ENCODE measurements around the gene SPAG6. TPM values are rescaled to one million over a fixed set of nuclear protein-coding genes. Genes with fewer than 3 reads are reported as not detected.

The SPAG6 gene
- total and polyA plus RNA-seq, 9 of the 15 experiments (the other 6 are each of a cell fraction or from before 2014, with no cell fraction given), result 3.5 to 23.1 (median 11.8) TPM

GRCh38 chr10:22338931-22339330 lies 6.4 kb upstream of the SPAG6 start:
- ChIA-PET POLR2A (interaction anchor here (0.9 to 1.6 kb wide), 4 partner anchors 17 to 217 kb away, joined by 3 to 6 read pairs (median 4); no protein-coding TSS in a partner anchor), CTCF (ENCODE audit: low intra/inter-chr PET ratio) (no interaction called here)
- in situ Hi-C loops (cut with MboI), result no loop called here
- H3K9ac ChIP-seq (ENCODE audit: insufficient read depth in 1 of 2, low read depth in 2 of 2, low read length in 2 of 2), result peak overlapping the region in 1 of 2 experiments; percentile 11; a peak in 1 of 4 replicates
- no TSS peak for BruUV-seq (replicated peaks)
- no peaks in the 10 kb centered on the region for H4K20me1 ChIP-seq (replicated peaks; ENCODE audit: control insufficient read depth, insufficient read depth, low read length)
- no peaks in the 10 kb centered on the region for H3K27me3 ChIP-seq (ENCODE audit: control insufficient read depth in 2 of 2, insufficient read depth in 2 of 2, low read length in 2 of 2)
- peak overlapping the region; percentile 60; the same call in 1 of the 2 replicates for H2AFZ ChIP-seq (ENCODE audit: low read depth, low read length)
- peak; percentile 35 for FAIRE-seq
- no peak overlapping the region for H3K27ac ChIP-seq (ENCODE audit: extremely low read depth, low read depth, low read length)
- no peaks in the 10 kb centered on the region for H3K9me1 ChIP-seq (ENCODE audit: control insufficient read depth, insufficient read depth, low read length)
- TF ChIP-seq ZNF644 (tag; IDR thresholded peaks at IDR 0.05; ENCODE audit: low read depth), result no peak
- TF ChIP-seq DIDO1 (tag; IDR thresholded peaks at IDR 0.05; ENCODE audit: low read depth), result no peak
- no peak for TF ChIP-seq BCL6 (CRISPR knock-in tag; IDR thresholded peaks at IDR 0.05)
- no peak for TF ChIP-seq ZFX (CRISPR knock-in tag; IDR thresholded peaks at IDR 0.05)
- no peak for TF ChIP-seq GMEB1 (CRISPR knock-in tag; IDR thresholded peaks at IDR 0.05)
- no peak for TF ChIP-seq ZNF764 (CRISPR knock-in tag; IDR thresholded peaks at IDR 0.05; ENCODE audit: low read depth)
- H3K9me3 ChIP-seq (replicated peaks; ENCODE audit: control insufficient read depth, insufficient read depth, low read depth, low read length), result peaks cover 3% of the 10 kb centered on the region; the same call in 1 of the 2 replicates
- H3K4me2 ChIP-seq (ENCODE audit: insufficient read depth, low read length), result no peak overlapping the region
- H3K4me3 ChIP-seq, result no peak overlapping the region
- intact Hi-C loops (cut with micrococcal nuclease), result no loop called here
- ATAC-seq, result no peak
- no peaks in the 10 kb centered on the region for H3K79me2 ChIP-seq (ENCODE audit: control insufficient read depth, insufficient read depth, low read length)
- H3K4me1 ChIP-seq (replicated peaks in 1 of 2; ENCODE audit: control insufficient read depth in 2 of 2, insufficient read depth in 2 of 2, low read length in 2 of 2), result peaks cover 12 to 13% of the 10 kb centered on the region in 2 experiments; a peak in 4 of 5 replicates
- no peaks in the 10 kb centered on the region for H3K36me3 ChIP-seq (ENCODE audit: control insufficient read depth, insufficient read depth, low read length)
- DNase-seq (ENCODE audit: extremely low read depth in 1 of 4, low spot score in 3 of 4), result no peak
